Neural progenitor cell (in vitro differentiated cells): ENCODE results near the gene GTF3C4.

ENCODE experiments used
- EZH2 ChIP-seq: fragments of 200-600 bp; sonication (generic); IDR thresholded peaks from 2 replicates; pipeline ENCODE4 v1.6.1; 2017; ENCODE audit warnings: antibody characterized with exemption, mild to moderate bottlenecking, moderate library complexity
- EZH2phosphoT487 ChIP-seq: fragments of 200-600 bp; sonication (generic); IDR thresholded peaks from 2 replicates; pipeline ENCODE4 v1.6.1; 2017; ENCODE audit warnings: antibody characterized with exemption
- TF ChIP-seq, protein P1 (sequence below): fragments of 200-600 bp; sonication (generic); IDR thresholded peaks from 2 replicates; pipeline ENCODE4 v1.5.1; 2017; ENCODE audit warnings: antibody characterized with exemption, mild to moderate bottlenecking

DNA sequence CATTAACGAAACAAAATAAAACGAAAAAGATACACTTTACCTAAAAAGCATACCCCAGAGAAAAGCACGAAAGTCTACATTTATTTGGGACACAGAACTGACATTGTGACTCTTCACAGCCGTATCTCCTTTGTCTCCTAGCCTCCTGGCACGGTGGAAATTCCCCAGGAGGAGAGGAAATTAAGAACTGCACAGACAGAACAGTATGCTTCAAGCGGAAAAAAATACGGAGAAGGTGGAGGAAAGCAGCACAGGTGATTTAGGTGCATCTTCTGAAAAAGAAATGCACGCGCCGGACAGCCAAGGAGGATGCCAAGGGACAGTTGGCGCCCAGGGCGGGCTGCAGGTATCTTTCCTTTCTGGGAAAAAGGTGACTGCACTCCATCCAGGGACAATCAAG is 32.5 kb upstream of the GTF3C4 start:
- TF ChIP-seq, protein P1, sequence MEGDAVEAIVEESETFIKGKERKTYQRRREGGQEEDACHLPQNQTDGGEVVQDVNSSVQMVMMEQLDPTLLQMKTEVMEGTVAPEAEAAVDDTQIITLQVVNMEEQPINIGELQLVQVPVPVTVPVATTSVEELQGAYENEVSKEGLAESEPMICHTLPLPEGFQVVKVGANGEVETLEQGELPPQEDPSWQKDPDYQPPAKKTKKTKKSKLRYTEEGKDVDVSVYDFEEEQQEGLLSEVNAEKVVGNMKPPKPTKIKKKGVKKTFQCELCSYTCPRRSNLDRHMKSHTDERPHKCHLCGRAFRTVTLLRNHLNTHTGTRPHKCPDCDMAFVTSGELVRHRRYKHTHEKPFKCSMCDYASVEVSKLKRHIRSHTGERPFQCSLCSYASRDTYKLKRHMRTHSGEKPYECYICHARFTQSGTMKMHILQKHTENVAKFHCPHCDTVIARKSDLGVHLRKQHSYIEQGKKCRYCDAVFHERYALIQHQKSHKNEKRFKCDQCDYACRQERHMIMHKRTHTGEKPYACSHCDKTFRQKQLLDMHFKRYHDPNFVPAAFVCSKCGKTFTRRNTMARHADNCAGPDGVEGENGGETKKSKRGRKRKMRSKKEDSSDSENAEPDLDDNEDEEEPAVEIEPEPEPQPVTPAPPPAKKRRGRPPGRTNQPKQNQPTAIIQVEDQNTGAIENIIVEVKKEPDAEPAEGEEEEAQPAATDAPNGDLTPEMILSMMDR, result no peak
- TF ChIP-seq EZH2 (no peak), EZH2phosphoT487 (no peak)
